Non-pigmented ciliary epithelial cell (primary cell): ENCODE data around the gene BTBD9.
"Not testable (repeated sequence)": the region's sequence is repeated elsewhere in the genome, so short reads cannot be mapped to it uniquely, and the experiment has no call there.

Experiments
- DNase-seq: peaks from one replicate; pipeline ENCODE4 v3.0.0-alpha.2; 2010; ENCODE audit warnings: low read depth

BTBD9 gene

DNA sequence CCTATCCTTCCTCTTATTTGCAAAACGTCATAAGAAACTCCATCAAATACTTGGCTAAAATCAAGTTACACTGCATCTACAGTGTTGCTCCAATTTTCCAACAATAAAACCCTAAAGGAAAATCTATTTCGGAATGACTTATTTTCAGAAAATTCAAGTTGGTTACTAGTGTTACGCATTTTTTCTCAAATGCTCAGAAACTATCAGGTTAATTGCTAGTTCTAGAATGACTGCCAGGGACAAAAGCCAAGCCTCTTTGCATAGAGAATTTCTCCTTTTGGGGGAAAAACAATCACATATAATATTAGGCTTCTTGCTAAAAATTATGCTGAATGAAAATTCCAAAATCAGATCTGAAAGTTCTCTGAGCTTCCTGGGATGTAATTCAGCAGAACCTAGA, 210.2 kb downstream of the BTBD9 start:
- no peak for DNase-seq

DNA sequence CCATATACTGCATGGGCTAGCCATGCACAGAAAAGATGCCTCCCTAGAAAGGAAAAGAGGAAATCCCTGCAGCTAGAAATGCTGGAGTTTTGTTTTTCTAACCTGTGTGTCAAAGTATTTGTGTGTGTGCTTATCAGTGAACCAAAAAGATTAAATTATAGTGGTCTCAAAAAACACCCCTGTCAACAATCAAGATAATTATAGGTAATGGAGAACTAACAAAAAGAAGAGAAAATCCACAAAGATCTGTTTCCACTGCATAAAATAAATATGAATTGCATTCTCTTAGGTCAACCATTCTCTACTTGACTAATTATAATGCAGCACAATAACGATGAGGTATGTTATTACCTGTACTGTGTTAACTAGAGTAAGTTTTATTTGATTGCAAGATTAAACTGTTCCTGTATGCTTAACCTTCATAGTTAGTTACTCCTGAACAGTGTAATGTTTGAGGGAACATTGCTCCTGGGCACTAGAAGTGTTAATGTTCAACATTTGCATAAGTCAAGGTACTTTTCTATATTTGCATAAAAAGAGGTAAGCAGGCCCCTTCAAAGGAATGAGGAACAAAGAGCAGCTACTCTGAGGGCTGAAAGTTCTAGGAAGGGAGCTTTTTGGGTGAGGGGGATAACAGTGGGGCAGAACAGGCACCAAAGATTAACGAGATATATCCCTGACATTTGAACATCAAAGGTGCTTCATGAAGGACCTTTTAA, 212.1 kb downstream of the BTBD9 start:
- no peak for DNase-seq

DNA sequence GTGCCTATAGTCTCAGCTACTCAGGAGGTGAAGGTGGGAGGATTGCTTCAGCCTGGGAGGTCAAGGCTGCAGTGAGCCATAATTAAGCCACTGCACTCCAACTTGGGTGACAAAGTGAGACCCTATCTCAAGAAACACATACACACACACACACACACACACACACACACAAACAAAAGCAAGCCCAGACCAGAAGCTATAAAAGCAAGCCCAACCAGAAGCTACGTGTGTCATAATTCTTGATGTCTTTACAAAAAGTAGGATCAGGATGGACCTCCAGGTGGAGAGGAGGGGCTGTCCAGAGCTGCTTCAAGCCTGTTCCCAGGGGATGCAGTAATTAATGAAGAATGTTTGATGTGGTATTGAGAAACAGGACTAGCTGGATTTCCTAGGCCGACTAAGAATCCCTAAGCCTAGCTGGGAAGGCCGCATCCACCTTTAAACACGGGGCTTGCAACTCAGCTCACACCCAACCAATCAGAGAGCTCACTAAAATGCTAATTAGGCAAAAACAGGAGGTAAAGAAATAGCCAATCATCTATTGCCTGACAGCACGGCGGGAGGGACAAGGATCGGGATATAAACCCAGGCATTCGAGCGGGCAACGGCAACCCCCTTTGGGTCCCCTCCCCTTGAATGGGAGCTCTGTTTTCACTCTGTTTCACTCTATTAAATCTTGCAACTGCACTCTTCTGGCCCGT, 213.8 kb downstream of the BTBD9 start:
- not testable (repeated sequence) for DNase-seq

DNA sequence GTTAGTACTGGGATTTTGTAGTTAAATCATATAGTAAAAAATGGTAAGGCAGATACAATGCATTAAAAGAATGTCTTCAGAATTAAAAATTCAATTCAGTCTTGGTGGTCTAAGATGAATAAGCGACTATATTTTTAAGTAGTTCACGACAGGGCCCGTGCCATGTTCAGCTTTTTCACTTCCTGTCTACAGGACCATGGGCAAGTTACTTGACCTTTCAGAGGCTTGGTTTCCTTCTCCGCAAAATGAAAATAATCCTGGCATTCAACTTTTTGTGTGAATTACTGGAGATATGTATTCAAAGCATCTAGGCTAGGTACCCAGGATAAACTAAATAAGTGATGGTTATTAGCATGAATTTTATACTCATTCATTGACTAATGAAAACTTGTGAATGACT, 216.0 kb downstream of the BTBD9 start:
- no peak for DNase-seq

DNA sequence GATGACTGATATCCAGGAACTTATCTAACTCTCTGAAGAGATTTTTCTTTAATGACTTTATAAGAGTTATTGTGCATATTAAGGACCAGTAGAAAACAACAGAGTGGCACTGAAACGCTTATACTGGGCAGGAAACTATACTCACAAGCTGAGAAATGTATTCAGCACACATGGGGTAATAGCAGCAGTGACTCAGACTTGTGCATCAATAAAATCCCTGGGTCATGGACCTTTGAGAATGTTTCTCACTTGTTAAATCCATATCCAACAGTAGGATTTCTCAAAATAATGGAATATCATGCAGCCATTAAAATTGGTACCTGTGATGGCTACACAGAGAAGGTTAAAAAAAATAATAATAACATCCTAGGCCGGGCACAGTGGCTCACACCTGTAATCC, 219.5 kb downstream of the BTBD9 start:
- no peak for DNase-seq

DNA sequence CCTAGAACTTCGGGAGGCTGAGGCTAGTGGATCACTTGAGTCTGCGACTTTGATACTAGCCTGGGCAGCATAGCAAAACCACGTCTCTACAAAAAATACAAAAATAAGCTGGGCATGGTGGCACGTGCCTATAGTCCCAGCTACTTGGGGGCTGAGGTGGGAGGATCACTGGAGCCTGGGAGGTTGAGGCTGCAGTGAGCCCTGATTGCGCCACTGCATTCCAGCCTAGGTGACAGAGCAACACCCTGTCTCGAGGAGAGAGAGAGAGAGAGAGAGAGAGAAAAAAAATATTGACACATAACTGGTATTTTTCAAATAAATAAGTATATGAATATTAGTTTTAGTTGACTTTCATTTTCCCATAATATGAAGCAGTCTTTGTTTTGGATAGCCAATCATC, 222.2 kb downstream of the BTBD9 start:
- no peak for DNase-seq

DNA sequence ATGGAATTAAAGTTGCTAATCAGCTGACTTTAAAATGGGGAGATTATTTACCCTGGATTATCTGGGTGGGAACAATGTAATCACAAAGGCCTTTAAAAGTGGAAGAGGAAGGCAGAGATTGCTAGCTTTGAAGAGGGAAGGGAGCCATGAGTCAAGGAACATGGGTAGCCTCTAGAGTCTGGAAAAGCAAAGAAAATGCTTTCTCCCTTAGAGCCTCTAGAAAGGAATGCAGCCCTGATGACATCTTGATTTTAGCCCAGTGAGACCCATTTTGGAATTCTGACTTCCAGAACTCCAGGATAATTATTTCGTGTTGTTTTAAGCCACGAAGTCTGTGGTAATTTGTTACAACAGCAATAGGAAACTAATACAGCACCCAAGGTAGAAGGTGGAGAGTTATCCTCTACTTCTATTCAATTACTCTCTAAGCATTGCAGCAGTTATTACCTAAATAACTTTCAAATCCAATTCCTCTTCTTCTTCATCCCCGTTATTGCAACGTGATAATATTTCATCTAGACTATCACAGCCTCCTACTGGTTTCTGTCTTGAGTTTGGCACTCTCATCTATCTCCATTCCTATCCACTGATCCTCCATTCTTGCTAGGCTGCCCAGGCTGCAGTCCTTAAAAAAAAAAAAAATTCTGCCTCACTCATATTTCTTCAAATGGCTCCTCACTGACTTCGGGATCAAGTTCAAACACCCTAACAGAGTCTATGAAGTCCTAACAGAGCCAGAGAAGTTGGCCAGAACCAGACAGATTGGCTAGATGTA, 224.3 kb downstream of the BTBD9 start:
- DNase-seq = no peak

DNA sequence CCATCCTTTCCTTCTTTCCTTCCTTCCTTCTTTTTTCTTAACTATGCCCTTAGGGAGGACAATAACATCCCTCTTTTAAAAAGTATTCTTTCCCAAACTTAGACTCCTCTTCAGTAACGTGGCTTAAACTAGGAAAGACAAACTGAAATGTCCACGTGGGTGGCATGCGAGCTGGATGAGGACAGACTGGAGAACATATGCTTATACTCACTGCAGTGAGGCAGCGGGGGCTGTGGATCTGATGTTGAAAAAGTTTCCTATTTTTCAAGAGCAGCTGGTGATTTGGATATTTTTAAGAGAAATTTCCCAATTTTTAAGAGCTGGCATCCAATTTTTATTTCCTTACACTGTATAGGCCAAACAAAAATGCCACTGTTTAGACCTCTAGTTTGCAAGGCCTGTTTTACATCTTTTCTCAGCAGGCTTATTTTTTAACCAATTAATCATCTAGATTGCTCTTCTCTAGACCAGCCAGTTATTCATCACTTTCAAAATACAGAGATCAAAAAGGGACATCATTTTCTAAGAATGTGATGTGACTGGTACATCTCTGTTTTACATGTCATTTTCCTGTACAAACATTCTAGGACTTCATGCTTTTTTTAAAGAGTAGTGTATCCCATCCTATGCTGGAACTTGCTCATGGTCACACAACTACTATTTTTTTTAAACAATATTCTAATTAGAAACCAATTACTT, 226.5 kb downstream of the BTBD9 start:
- no peak for DNase-seq

DNA sequence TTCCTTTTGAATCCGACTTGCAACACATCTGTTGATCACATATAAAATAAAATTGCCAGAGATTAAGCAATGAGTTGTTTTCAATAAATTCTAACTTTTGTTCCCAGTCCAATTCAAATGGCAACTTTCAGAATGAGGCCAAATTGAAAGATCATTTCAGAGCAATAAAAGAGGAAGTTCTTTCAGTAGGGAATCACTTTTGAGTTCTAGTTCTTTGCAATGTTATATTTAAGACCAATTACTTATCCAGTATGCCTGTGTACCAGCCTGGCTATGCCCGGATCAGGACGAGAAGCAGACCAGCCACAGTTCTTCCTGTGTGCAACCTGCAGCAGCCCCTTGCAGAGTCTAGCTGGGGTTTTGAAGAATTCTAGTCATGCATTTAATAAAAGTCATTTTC, 232.5 kb downstream of the BTBD9 start:
- no peak for DNase-seq

DNA sequence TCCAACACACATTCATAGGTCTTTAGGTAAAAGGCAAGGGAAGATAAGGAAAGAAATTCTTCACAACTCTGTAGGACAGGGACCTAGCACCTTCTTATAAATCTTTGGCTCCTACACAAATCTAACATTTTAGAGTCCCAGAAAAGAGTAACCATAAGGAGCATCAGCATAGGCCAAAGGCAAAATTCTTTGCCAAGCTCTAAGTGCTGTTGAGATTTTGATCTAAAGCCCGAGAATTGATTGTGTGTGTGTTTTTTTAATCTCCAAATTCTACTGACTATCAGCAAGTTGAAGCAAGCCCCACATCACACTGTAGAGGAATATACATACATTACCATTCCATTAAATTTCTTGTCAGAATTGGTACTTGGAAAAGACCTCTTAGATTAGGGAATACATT, 233.6 kb downstream of the BTBD9 start:
- no peak for DNase-seq

DNA sequence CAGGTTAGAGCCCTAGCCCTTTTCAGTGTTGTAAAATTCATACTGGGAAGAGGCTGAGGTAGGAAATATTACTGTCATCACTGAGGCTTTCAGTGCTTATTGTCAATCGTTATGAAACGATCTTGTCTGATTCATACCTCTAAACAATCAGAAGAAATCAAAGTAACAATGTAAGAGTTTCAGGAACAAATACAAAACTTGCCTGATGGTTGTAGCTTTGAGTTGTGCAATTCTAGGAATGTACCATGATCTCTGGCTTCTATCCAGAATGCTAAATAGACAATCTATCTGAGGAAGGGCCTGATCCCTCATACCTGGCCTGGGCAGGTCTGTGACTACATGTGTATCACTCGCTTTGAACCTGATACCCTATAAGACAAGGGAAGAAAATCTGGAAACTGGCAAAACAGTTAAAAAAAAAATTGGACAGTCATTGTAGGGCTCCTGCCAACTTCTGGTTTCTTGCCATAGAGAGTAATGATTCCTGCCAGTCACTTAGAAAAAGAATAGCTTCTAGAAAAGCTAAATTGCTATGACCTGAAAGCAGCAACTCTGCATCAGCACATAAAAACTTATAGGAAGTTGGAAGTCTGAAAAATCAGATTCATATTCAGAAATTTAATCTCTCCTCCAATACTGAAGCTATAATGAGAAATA, 234.7 kb downstream of the BTBD9 start:
- DNase-seq = no peak

DNA sequence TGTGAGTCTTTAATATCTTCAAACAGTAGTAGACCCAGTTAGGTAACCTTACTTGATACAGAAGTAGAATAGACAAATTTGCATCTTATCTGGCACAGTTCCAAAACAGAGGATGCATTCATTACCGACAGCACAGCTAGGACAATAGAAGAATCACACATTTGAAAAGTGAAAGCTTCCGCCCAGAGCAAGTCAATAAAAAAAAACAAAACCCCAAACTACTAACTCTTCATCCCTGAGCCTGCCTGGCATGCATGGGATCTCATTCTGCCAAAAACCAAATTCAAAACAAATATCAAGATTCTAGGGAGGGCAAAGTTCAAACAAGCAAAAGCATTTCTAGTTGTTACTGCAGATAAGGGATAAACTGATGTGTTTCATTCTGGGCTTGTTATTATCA, 235.4 kb downstream of the BTBD9 start:
- DNase-seq = no peak

DNA sequence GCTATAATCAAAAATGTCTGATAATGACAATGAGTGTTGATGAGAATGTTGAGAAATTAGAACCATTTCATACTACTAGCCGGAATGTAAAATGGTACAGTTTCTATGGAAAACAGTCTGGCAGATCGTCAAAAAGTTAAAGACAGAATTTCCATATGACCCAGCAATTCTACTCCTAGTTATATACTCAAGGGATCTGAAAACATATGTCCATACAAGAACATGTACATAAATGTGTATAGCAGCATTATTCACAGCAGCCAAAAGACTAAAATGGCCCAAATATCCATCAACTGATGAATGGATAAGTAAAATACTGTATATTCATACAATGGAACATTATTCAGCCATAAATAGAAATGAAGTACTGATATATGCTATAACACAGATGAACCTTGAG, 236.2 kb downstream of the BTBD9 start:
- DNase-seq = no peak

DNA sequence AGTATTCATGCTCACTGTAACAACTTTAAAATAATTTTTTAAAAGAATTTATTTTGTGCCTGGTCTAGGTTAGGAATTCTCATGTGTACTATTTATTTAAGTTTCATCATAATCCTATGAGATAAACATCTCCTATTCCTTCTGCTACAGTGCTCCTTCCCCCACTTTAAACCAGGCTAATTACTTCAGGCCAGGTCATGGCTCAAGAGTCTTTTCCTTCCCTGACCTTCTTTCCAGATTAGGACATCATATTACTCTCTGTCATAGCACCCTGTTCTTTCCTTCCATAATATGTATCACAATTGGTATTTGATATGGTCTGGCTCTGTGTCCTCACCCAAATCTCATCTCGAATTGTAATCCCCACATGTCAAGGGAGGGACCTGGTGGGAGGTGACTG, 239.0 kb downstream of the BTBD9 start:
- no peak for DNase-seq

DNA sequence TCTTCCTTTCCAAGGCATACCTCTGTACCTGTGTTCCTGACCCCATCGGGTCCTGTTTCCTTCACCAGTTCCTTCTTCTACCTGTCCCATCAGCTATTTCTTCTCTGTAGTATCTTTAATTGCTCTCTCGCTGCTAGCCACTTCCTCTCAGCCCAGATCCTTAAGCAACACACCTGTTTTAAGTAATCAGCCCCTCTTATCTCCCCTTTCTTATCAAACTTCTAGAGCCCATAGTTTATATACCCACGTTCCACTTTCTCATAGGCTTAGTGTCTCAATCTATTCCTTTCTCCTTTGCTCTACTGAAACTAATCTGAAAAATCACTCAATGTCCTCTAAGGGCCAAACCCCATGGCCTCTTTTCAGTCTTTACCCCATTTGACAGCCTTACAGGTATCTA, 239.6 kb downstream of the BTBD9 start:
- DNase-seq = no peak

DNA sequence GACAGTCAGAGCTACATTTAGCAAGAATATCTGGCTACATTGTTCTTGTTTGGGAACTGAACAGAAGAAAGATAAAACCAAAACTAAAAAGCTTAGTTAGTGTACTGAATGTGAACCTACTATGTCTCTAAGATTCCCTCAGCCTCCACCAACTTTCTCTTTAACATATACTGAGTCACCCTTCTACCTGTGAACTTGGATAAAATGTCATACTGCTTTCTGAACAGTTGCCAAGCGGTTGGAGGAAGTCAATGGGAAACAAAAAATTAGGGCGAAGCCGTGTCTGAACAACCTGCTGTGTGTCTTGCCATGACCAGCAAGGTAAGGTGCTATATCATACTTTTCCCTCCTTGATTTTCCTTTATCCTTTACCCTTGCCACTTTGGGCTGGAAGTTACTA, 243.5 kb downstream of the BTBD9 start:
- DNase-seq = no peak

DNA sequence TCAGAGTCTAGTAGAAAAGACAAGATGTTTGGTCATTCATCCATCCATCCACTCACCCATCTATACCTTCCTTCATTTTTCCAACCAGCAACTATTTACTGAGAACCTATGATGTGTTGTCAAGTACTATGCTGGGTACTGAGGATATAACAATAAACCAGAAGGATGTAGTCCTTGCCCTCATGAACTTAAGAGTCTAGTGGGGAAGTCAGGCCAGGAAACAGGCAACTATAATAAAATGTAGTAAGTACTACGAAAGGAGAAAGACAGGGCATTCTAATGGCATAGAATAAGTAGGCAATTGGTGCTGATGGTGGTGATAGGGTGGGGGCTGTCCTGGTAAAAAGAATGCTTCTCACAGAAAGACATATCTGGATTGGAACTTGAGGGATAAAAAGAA, 245.7 kb downstream of the BTBD9 start:
- DNase-seq = no peak

DNA sequence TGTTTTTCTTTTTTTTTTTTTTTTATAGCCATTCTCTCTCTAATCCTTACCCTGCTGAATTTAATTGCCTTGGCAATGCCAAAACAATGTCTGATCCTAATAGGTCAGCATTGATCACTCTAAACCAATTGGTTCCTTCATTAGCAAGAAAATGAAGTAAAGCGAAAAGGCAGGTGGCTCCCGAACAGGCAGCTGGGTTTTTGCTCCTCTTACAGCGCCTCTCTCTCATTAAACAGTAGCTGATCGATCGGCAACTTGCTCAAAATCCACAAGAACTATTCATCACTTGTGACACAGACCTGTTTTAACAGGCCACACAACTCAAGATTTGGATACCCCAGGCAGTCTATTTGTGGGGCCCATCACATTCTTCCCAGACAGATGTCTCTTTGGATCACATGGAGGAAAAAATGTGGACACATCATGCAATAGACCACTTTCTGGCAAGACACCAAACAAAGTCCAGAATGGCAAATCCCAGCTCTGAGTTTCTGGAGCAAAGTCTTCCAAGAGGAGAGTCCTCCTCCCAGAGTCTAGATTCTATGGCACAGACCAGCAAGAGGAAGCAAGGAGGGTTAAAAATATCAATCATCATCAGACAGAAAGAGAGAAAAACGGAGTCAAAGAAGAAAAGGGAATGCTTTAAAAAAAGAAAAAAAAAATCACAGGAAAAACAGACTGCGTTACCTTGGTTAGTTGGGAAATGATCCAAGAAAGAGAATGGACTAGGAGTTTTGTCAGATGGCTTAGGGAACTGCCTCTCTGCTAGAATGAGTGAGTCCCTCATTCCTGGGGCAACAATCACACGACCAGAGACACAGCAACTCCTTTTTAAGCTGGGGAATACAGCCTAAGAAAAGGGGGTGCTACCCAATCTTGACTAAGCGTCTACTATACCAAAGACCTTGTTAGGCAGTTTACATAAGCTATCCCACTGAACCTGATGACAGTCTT, 247.8 kb downstream of the BTBD9 start:
- DNase-seq = no peak

DNA sequence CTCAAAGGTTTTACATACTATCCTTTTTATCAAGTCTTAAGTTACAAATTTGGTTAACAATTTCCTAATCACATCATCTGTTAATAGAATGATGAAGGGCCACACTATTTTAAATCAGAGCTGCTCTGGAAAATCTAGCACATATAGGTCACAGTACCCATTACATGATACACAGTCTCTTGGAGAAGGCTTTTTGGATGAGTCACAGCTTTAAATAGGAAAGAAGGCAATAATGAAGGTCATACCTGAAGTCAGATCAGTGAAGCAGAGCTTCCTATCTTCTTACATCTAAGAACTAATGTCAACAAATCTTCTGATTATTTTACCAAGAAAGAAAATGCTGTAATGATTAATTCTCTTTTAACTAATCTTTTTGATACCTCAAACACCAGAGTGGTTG, 248.5 kb downstream of the BTBD9 start:
- DNase-seq = no peak

DNA sequence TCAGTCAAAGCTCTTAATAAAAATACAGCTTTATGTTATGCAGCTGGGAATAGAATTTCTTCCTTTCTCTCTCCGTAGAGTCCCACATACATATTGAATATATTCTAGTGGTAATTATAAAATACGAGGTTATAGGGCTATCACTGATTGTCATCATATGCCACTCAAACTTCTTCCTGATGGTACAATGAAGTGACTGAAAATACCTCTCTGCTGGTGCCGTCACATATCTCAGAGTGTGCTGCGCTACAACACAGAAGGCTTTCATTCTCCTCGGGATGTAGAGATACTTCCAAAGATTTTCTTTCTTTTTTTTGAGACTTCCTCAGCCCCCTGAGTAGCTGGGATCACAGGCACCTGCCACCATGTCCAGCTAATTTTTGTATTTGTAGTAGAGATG, 249.9 kb downstream of the BTBD9 start:
- no peak for DNase-seq

DNA sequence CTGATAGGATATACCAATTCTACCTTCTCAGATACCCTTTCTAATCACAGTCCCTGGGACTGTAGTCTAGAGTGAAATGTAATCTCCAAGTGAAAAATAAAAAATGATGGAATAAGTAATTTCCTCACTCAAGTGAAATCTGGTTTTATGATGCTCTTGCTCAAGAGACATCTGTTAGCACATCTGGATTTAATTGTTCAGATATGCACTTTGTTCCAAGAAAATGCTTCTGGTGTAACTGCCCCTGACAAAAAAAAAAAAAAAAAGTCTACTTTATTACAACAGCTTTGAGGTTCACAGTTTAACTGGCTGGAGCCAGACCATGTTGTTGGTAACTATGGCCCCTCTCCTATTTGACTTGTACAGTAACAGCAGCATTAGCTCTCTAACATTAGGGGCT, 251.8 kb downstream of the BTBD9 start:
- no peak for DNase-seq
